ENCODE measurements around the gene BYSL. TPM values are rescaled to one million over a fixed set of nuclear protein-coding genes. Genes with fewer than 3 reads are reported as not detected.

BYSL gene
- total RNA-seq, 4 donors from 2014 or later = 0.51 to 20.5 (median 18.0) TPM

GRCh38 chr6:41927253-41927652 lies 6.0 kb downstream of the BYSL start:
- peaks cover 0 to 2% of the 10 kb centered on the region in 2 donors for H3K4me1 ChIP-seq
- H3K27me3 ChIP-seq = no peaks in the 10 kb centered on the region
- TF ChIP-seq CTCF (IDR thresholded peaks at IDR 0.05) = no peak
- TF ChIP-seq POLR2A (IDR thresholded peaks at IDR 0.05) = no peak
- intact Hi-C loops (cut with DNase I; ENCODE audit: low total_unique reads) = loop anchor here (10.0 kb wide), 1 partner anchor 142 kb away; the partner anchor contains the start of genes PRICKLE4 and TOMM6
- no peaks in the 10 kb centered on the region for H3K9me3 ChIP-seq
- no peak for DNase-seq
- H3K4me3 ChIP-seq = no peak overlapping the region
- H3K36me3 ChIP-seq = no peaks in the 10 kb centered on the region
- H3K27ac ChIP-seq = no peak overlapping the region

- intact Hi-C loops (cut with DNase I; ENCODE audit: low total_unique reads) = loop anchor here (10.0 kb wide), 2 partner anchors 115 to 145 kb away; partner anchors contain the start of genes PRICKLE4 and TOMM6
- no peaks in the 10 kb centered on the region for H3K36me3 ChIP-seq
Measured at GRCh38 chr6:41929924-41930323, 8.6 kb downstream of the BYSL start.

GRCh38 chr6:41931792-41932191 lies 10.5 kb downstream of the BYSL start:
- no peaks in the 10 kb centered on the region for H3K36me3 ChIP-seq
- H3K4me1 ChIP-seq = no peaks in the 10 kb centered on the region
- intact Hi-C loops (cut with DNase I; ENCODE audit: low total_unique reads) = loop anchor here (10.0 kb wide), 1 partner anchor 113 kb away; no protein-coding TSS in a partner anchor
- H3K4me3 ChIP-seq = no peak overlapping the region
- no peak for TF ChIP-seq CTCF (IDR thresholded peaks at IDR 0.05)
- no peak for TF ChIP-seq POLR2A (IDR thresholded peaks at IDR 0.05)
- no peak for DNase-seq
- H3K9me3 ChIP-seq = no peaks in the 10 kb centered on the region
- no peaks in the 10 kb centered on the region for H3K27me3 ChIP-seq
- no peak overlapping the region for H3K27ac ChIP-seq

More at GRCh38 chr6:41929924-41930323, 8.6 kb downstream of the BYSL start:
- Histone ChIP-seq H3K9me3 (no peaks in the 10 kb centered on the region), H3K27ac (no peak overlapping the region), H3K4me3 (no peak overlapping the region), H3K4me1 (no peaks in the 10 kb centered on the region), H3K27me3 (no peaks in the 10 kb centered on the region)
- no peak for DNase-seq
- TF ChIP-seq CTCF (IDR thresholded peaks at IDR 0.05) = no peak
- no peak for TF ChIP-seq POLR2A (IDR thresholded peaks at IDR 0.05)

- Histone ChIP-seq H3K36me3 (no peaks in the 10 kb centered on the region), H3K9me3 (no peaks in the 10 kb centered on the region), H3K4me1 (no peaks in the 10 kb centered on the region), H3K27ac (no peak overlapping the region), H3K4me3 (no peak overlapping the region), H3K27me3 (no peaks in the 10 kb centered on the region)
- DNase-seq = no peak
- TF ChIP-seq CTCF (IDR thresholded peaks at IDR 0.05) (no peak), POLR2A (IDR thresholded peaks at IDR 0.05) (no peak)
- intact Hi-C loops (cut with DNase I; ENCODE audit: low total_unique reads) = loop anchor here (10.0 kb wide), 1 partner anchor 112 kb away; no protein-coding TSS in a partner anchor
Measured at GRCh38 chr6:41932378-41932777, 11.1 kb downstream of the BYSL start.

- Histone ChIP-seq H3K9me3 (no peaks in the 10 kb centered on the region), H3K27ac (no peak overlapping the region), H3K4me3 (no peak overlapping the region), H3K36me3 (no peaks in the 10 kb centered on the region), H3K27me3 (no peaks in the 10 kb centered on the region), H3K4me1 (peaks cover 7 to 13% of the 10 kb centered on the region in 2 donors)
- DNase-seq = no peak
- TF ChIP-seq CTCF (IDR thresholded peaks at IDR 0.05) = no peak
- no peak for TF ChIP-seq POLR2A (IDR thresholded peaks at IDR 0.05)
- intact Hi-C loops (cut with DNase I; ENCODE audit: low total_unique reads) = loop anchor here (10.0 kb wide), 1 partner anchor 110 kb away; no protein-coding TSS in a partner anchor
Measured at GRCh38 chr6:41934278-41935192, 13.2 kb downstream of the BYSL start.
